Fibroblast of villous mesenchyme (primary cell): ENCODE data around the gene CCND1. TPM values are rescaled to one million over a fixed set of nuclear protein-coding genes. Genes with fewer than 3 reads are reported as not detected.
"Not testable (repeated sequence)": the region's sequence is repeated elsewhere in the genome, so short reads cannot be mapped to it uniquely, and the experiment has no call there.

ENCODE experiments used
- DNase-seq: peaks from one replicate; pipeline ENCODE4 v3.0.0-alpha.2; 2010; ENCODE audit warnings: low read depth
- H3K4me3 ChIP-seq: 2 replicates; pipeline ENCODE4 v1.5.1; 2011; ENCODE audit warnings: low read depth, mild to moderate bottlenecking, low read length
- total RNA-seq: library from RNA; depleted of rRNA; stranded (reverse); fragments of >200 nt; gene quantifications from 2 replicates; pipeline ENCODE4 v1.2.3, GENCODE V29; 2012
- TF ChIP-seq, protein P1 (sequence below): IDR thresholded peaks from 2 replicates; pipeline ENCODE4 v1.5.1; 2012; ENCODE audit warnings: low read depth, mild to moderate bottlenecking, low read length; ENCODE audit not compliant: insufficient read depth

The CCND1 gene
- total RNA-seq, 1 donor = 365 TPM

- TF ChIP-seq, protein P1, sequence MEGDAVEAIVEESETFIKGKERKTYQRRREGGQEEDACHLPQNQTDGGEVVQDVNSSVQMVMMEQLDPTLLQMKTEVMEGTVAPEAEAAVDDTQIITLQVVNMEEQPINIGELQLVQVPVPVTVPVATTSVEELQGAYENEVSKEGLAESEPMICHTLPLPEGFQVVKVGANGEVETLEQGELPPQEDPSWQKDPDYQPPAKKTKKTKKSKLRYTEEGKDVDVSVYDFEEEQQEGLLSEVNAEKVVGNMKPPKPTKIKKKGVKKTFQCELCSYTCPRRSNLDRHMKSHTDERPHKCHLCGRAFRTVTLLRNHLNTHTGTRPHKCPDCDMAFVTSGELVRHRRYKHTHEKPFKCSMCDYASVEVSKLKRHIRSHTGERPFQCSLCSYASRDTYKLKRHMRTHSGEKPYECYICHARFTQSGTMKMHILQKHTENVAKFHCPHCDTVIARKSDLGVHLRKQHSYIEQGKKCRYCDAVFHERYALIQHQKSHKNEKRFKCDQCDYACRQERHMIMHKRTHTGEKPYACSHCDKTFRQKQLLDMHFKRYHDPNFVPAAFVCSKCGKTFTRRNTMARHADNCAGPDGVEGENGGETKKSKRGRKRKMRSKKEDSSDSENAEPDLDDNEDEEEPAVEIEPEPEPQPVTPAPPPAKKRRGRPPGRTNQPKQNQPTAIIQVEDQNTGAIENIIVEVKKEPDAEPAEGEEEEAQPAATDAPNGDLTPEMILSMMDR = no peak
- peak; percentile 63 for DNase-seq
Observed at GRCh38 chr11:69691463-69691862, 50.5 kb downstream of the CCND1 start.

DNA sequence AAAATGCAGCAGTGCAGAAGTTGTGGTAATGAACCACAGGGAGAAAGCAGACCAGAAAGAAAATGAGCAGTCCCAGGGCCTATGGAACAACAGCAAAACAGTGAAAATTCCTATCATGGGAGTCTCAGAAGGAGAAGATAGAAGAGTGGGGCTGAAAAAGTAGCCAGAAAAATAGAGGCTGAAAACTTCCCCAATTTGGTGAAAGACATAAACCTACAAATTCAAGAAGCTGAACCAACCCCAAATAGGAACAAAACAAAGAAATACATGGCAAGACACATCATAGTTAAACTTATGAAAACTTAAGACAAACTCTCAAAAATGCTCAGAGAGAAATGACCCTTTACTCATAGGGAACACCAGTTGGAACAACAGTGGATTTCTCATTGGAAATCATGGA is 51.5 kb downstream of the CCND1 start:
- DNase-seq = no peak
- TF ChIP-seq, protein P1 = no peak
- no peak overlapping the region for H3K4me3 ChIP-seq

More at GRCh38 chr11:69691463-69691862, 50.5 kb downstream of the CCND1 start:
- no peak overlapping the region for H3K4me3 ChIP-seq

DNA sequence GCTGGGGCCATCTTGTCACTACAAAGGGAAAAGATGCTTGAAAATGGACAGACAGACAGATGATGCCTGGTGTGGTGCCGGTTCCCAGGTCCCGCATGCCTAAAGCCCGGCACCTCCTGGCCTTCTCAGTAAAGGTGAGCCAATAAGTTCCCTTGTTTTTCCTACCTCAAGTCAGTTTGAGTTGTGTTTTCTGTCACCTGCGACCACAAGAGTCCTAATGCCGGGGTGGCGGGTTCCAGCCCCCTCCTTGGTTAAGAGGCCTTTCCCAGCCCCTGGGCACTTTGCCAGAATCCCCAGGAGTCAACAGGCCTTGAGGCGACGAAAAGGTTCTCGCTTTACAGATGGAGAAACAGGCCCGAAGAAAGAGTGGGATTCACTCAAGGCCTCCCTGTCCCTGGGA is 53.8 kb downstream of the CCND1 start:
- no peak overlapping the region for H3K4me3 ChIP-seq
- TF ChIP-seq, protein P1 = no peak
- no peak for DNase-seq

DNA sequence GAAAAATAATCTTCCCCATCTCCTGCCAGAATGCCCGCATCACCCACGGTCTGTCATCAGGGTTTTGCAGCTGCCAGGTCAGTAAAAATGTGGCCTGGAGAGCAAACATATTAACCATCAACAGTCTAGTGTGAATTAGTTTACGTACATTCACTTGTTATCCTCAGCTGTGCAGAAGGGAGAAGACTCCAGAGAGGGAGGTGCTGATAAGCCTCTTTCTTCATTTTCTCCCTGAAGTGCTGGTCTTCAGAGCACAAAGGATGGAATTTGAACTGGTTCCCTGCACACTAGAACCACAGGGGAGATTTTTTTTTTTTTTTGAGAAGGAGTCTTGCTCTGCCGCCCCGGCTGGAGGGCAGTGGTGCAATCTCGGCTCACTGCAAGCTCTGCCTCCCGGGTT is 54.6 kb downstream of the CCND1 start:
- no peak overlapping the region for H3K4me3 ChIP-seq
- DNase-seq = no peak
- TF ChIP-seq, protein P1 = no peak

DNA sequence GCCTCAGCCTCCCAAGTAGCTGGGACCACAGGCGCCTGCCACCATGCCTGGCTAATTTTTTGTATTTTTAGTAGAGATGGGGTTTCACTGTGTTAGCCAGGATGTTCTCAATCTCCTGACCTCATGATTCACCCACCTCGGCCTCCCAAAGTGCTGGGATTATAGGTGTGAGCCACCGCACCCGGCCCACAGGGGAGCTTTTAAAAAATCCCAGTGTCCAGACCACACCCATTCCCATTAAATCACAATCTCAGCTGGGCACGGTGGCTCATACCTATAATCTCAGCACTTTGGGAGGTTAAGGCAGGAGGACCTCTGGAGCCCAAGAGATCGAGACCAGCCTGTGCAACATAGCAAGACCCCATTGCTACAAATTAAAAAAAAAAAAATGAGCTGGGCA is 55.0 kb downstream of the CCND1 start:
- DNase-seq, H3K4me3 ChIP-seq: not testable (repeated sequence)

DNA sequence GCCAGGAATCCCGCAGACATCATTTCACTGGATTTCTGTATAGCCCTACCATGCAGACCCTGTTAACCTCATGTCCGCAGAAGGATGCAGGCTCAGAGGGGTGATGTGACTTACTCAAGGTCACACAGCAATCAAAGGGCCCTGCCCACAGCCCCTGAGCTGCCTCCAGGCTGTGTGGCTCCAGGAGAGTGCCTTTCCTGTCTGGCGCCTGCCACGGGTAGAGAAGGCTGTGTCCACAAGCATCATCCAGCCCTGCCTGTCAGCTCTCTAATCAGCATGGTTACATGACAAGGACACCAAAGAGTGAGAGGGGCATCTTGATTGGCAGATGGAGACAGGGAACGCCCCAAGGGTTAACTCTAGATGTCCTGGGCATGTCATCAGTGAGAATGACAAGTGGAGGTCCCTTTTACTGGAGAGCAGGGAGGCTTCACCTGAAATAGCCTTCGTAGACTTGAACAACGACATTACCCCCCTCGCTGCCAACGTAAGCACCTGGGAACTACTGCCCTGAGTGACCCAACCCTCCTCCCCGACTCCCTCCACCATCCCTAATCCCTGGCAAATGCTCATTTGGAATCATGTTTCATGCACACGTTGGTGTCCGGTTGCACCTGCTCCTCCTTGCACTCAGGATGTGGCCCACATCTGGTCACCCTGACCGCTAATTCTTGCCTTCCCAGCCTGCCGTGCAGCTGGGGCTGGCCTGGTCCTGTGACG is 56.0 kb downstream of the CCND1 start:
- DNase-seq = no peak

DNA sequence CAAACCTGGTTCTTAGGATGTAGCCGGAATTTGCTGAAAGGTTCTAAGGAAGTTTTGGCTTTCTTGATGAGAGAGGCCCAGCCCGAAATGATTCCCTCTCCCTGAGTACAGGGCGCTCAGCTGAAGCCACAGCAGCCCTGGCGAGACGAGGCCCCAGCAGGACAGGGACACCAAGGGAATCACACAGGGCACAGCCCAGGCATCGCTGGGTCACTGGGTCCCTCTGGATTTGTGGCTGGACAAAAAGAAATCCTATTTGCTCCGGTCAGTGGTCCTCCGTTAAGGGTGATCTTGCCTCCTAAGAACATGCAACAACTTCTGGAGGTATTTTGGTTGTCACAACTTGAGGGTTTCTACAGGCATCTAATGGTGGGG is 56.5 kb downstream of the CCND1 start:
- no peak for DNase-seq
- H3K4me3 ChIP-seq = no peak overlapping the region
- TF ChIP-seq, protein P1 = no peak

More for the DNA sequence above, 56.0 kb downstream of the CCND1 start:
- TF ChIP-seq, protein P1 = no peak
- no peak overlapping the region for H3K4me3 ChIP-seq
